Activated CD4-positive, alpha-beta memory T cell treated with anti-CD3 and anti-CD28 coated beads, Interleukin-2, amount 10 ng/mL, durations not matched to agents 7 days and 5 days (primary cell): ENCODE measurements around the gene FGF22. TPM values are rescaled to one million over a fixed set of nuclear protein-coding genes. Genes with fewer than 3 reads are reported as not detected.
"Not testable (repeated sequence)": the region's sequence is repeated elsewhere in the genome, so short reads cannot be mapped to it uniquely, and the experiment has no call there.

ENCODE experiments used
- CTCF ChIA-PET: fragments of 350-600 bp; sonication (Branson Sonifier 250); formaldehyde crosslinking; loops from one replicate; lab custom pipeline; 2021; ENCODE audit warnings: antibody characterized with exemption, inconsistent platforms; lab: Charles Lee
- POLR2A ChIA-PET: fragments of 350-600 bp; sonication (Branson Sonifier 250); formaldehyde crosslinking; loops from one replicate; lab custom pipeline; 2021; ENCODE audit warnings: antibody characterized with exemption; lab: Charles Lee
- DNase-seq: peaks from one replicate; pipeline ENCODE4 v3.0.0-alpha.2; 2020
- H3K27ac Mint-ChIP-seq: one replicate; pipeline ENCODE4 v1.8.0; 2021; ENCODE audit warnings: mild to moderate bottlenecking, mixed read lengths
- H3K27me3 Mint-ChIP-seq: one replicate; pipeline ENCODE4 v1.8.0; 2021; ENCODE audit warnings: mixed read lengths
- H3K36me3 Mint-ChIP-seq: one replicate; pipeline ENCODE4 v1.8.0; 2021; ENCODE audit warnings: low read depth, mixed read lengths
- H3K4me1 Mint-ChIP-seq: one replicate; pipeline ENCODE4 v1.8.0; 2021; ENCODE audit warnings: mixed read lengths
- H3K4me3 Mint-ChIP-seq: one replicate; pipeline ENCODE4 v1.8.0; 2021; ENCODE audit warnings: mild to moderate bottlenecking, mixed read lengths
- H3K9me3 Mint-ChIP-seq: one replicate; pipeline ENCODE4 v1.8.0; 2021; ENCODE audit warnings: mixed read lengths
- total RNA-seq, 2 experiments: library from RNA; stranded (reverse); gene quantifications; one replicate each; pipeline ENCODE4 v1.2.3, GENCODE V29; 2021

The FGF22 gene
- total RNA-seq, 2 experiments from 2014 or later = not detected

GRCh38 chr19:620166-620862 lies 19.4 kb upstream of the FGF22 start:
- ChIA-PET POLR2A (no interaction called here), CTCF (no interaction called here)
- Mint-ChIP-seq H3K36me3 (peaks cover 14% of the 10 kb centered on the region), H3K27me3 (no peaks in the 10 kb centered on the region), H3K9me3 (no peaks in the 10 kb centered on the region), H3K4me3 (no peak overlapping the region), H3K4me1 (peaks cover 3% of the 10 kb centered on the region), H3K27ac (no peak overlapping the region)
- no peak for DNase-seq

GRCh38 chr19:621191-621590 lies 18.5 kb upstream of the FGF22 start:
- POLR2A ChIA-PET = not testable (repeated sequence)

GRCh38 chr19:621819-622218 lies 17.9 kb upstream of the FGF22 start:
- CTCF ChIA-PET = no interaction called here
- H3K27ac Mint-ChIP-seq = no peak overlapping the region
- POLR2A ChIA-PET = no interaction called here
- H3K4me3 Mint-ChIP-seq = no peak overlapping the region
- peaks cover 11% of the 10 kb centered on the region for H3K36me3 Mint-ChIP-seq
- no peaks in the 10 kb centered on the region for H3K9me3 Mint-ChIP-seq
- no peaks in the 10 kb centered on the region for H3K27me3 Mint-ChIP-seq
- no peak for DNase-seq
- peaks cover under 1% of the 10 kb centered on the region for H3K4me1 Mint-ChIP-seq

More at GRCh38 chr19:621191-621590, 18.5 kb upstream of the FGF22 start:
- DNase-seq, H3K27ac Mint-ChIP-seq, H3K27me3 Mint-ChIP-seq, H3K4me1 Mint-ChIP-seq, H3K4me3 Mint-ChIP-seq, H3K9me3 Mint-ChIP-seq, CTCF ChIA-PET: not testable (repeated sequence)
- peaks cover 10% of the 10 kb centered on the region for H3K36me3 Mint-ChIP-seq

GRCh38 chr19:622666-623065 lies 17.0 kb upstream of the FGF22 start:
- H3K27ac Mint-ChIP-seq = no peak overlapping the region
- peaks cover 13% of the 10 kb centered on the region for H3K36me3 Mint-ChIP-seq

GRCh38 chr19:623175-623916 lies 16.3 kb upstream of the FGF22 start:
- POLR2A ChIA-PET = interaction anchor here (1.3 kb wide), 1 partner anchor 51 kb away, joined by 3 read pairs; the partner anchor contains the start of gene BSG
- Mint-ChIP-seq H3K9me3 (no peaks in the 10 kb centered on the region), H3K36me3 (peaks cover 15% of the 10 kb centered on the region), H3K27ac (no peak overlapping the region), H3K4me1 (peaks cover 1% of the 10 kb centered on the region), H3K27me3 (no peaks in the 10 kb centered on the region), H3K4me3 (no peak overlapping the region)
- no peak for DNase-seq
- CTCF ChIA-PET = no interaction called here

More at GRCh38 chr19:622666-623065, 17.0 kb upstream of the FGF22 start:
- DNase-seq = no peak
- ChIA-PET POLR2A (interaction anchor here (1.3 kb wide), 1 partner anchor 51 kb away, joined by 3 read pairs; the partner anchor contains the start of gene BSG), CTCF (no interaction called here)
- Mint-ChIP-seq H3K9me3 (no peaks in the 10 kb centered on the region), H3K4me3 (no peak overlapping the region), H3K4me1 (peaks cover 1% of the 10 kb centered on the region), H3K27me3 (no peaks in the 10 kb centered on the region)

- Mint-ChIP-seq H3K9me3 (no peaks in the 10 kb centered on the region), H3K27me3 (no peaks in the 10 kb centered on the region), H3K4me1 (peaks cover 3% of the 10 kb centered on the region), H3K4me3 (no peak overlapping the region), H3K36me3 (peaks cover 16% of the 10 kb centered on the region), H3K27ac (no peak overlapping the region)
- ChIA-PET CTCF (no interaction called here), POLR2A (interaction anchor here (1.3 kb wide), 1 partner anchor 52 kb away, joined by 3 read pairs; the partner anchor contains the start of gene BSG)
- DNase-seq = no peak
Measured at GRCh38 chr19:623974-624373, 15.7 kb upstream of the FGF22 start.

- Mint-ChIP-seq H3K9me3 (no peaks in the 10 kb centered on the region), H3K27ac (no peak overlapping the region), H3K4me1 (peaks cover 5% of the 10 kb centered on the region), H3K4me3 (no peak overlapping the region), H3K36me3 (peaks cover 15% of the 10 kb centered on the region), H3K27me3 (no peaks in the 10 kb centered on the region)
- CTCF ChIA-PET = no interaction called here
- POLR2A ChIA-PET = interaction anchor here (1.3 kb wide), 1 partner anchor 36 kb away, joined by 3 read pairs; no protein-coding TSS in a partner anchor
- DNase-seq = no peak
Measured at GRCh38 chr19:624433-625109, 15.1 kb upstream of the FGF22 start.

GRCh38 chr19:625257-625656 lies 14.4 kb upstream of the FGF22 start:
- H3K9me3 Mint-ChIP-seq = no peaks in the 10 kb centered on the region
- peaks cover 17% of the 10 kb centered on the region for H3K36me3 Mint-ChIP-seq
- H3K4me1 Mint-ChIP-seq = peaks cover 7% of the 10 kb centered on the region
- no peak overlapping the region for H3K4me3 Mint-ChIP-seq
- ChIA-PET CTCF (no interaction called here), POLR2A (interaction anchor here (1.3 kb wide), 1 partner anchor 36 kb away, joined by 3 read pairs; no protein-coding TSS in a partner anchor)
- no peak overlapping the region for H3K27ac Mint-ChIP-seq
- H3K27me3 Mint-ChIP-seq = no peaks in the 10 kb centered on the region
- DNase-seq = no peak

GRCh38 chr19:626566-626965 lies 13.1 kb upstream of the FGF22 start:
- CTCF ChIA-PET = interaction anchor here (0.7 to 0.9 kb wide), 3 partner anchors 40 to 114 kb away, joined by 3 to 4 read pairs (median 3); no protein-coding TSS in a partner anchor
- DNase-seq, H3K27ac Mint-ChIP-seq, H3K9me3 Mint-ChIP-seq, H3K4me3 Mint-ChIP-seq, POLR2A ChIA-PET, H3K27me3 Mint-ChIP-seq: not testable (repeated sequence)
- H3K4me1 Mint-ChIP-seq = peaks cover 15% of the 10 kb centered on the region
- peaks cover 21% of the 10 kb centered on the region for H3K36me3 Mint-ChIP-seq

GRCh38 chr19:628168-628567 lies 11.5 kb upstream of the FGF22 start:
- POLR2A ChIA-PET = interaction anchor here (1.1 kb wide), 1 partner anchor 18 kb away, joined by 3 read pairs; no protein-coding TSS in a partner anchor
- Mint-ChIP-seq H3K36me3 (peaks cover 23% of the 10 kb centered on the region), H3K27ac (no peak overlapping the region), H3K9me3 (no peaks in the 10 kb centered on the region), H3K4me3 (no peak overlapping the region), H3K4me1 (peaks cover 28% of the 10 kb centered on the region), H3K27me3 (no peaks in the 10 kb centered on the region)
- CTCF ChIA-PET = interaction anchor here (0.9 to 1.9 kb wide), 2 partner anchors 33 to 44 kb away, joined by 3 to 6 read pairs; no protein-coding TSS in a partner anchor
- DNase-seq = no peak

GRCh38 chr19:629515-629914 lies 10.2 kb upstream of the FGF22 start:
- H3K9me3 Mint-ChIP-seq, H3K4me3 Mint-ChIP-seq, H3K27me3 Mint-ChIP-seq, H3K27ac Mint-ChIP-seq, CTCF ChIA-PET, DNase-seq, POLR2A ChIA-PET: not testable (repeated sequence)
- peaks cover 39% of the 10 kb centered on the region for H3K4me1 Mint-ChIP-seq
- peaks cover 23% of the 10 kb centered on the region for H3K36me3 Mint-ChIP-seq

GRCh38 chr19:629961-630714 lies 9.5 kb upstream of the FGF22 start:
- DNase-seq = no peak
- Mint-ChIP-seq H3K27ac (no peak overlapping the region), H3K4me1 (peaks cover 39% of the 10 kb centered on the region)

More at GRCh38 chr19:629961-630714, 9.5 kb upstream of the FGF22 start:
- Mint-ChIP-seq H3K4me3 (no peak overlapping the region), H3K36me3 (peaks cover 23% of the 10 kb centered on the region), H3K27me3 (no peaks in the 10 kb centered on the region), H3K9me3 (no peaks in the 10 kb centered on the region)
- ChIA-PET POLR2A (no interaction called here), CTCF (no interaction called here)
